HFF-Myc (cell line): ENCODE measurements around the gene SPATA17.
"Not testable (repeated sequence)": the region's sequence is repeated elsewhere in the genome, so short reads cannot be mapped to it uniquely, and the experiment has no call there.

Experiments used
- DNase-seq: peaks from one replicate; pipeline ENCODE4 v3.0.0-alpha.2; 2011; ENCODE audit warnings: low read depth; ENCODE audit errors: extremely low read depth
- H3K4me3 ChIP-seq: replicated peaks from 2 replicates; pipeline ENCODE4 v1.5.1; 2011; ENCODE audit warnings: low read depth, mild to moderate bottlenecking, control low read depth, low read length
- TF ChIP-seq, protein P1 (sequence below): IDR thresholded peaks from 2 replicates; pipeline ENCODE4 v1.5.1; 2012; ENCODE audit warnings: mild to moderate bottlenecking, low read depth, low read length, control low read depth; ENCODE audit errors: missing control alignments

The SPATA17 gene

GRCh38 chr1:217673387-217673786, 42.2 kb downstream of the SPATA17 start:
- no peak for DNase-seq
- TF ChIP-seq, protein P1, sequence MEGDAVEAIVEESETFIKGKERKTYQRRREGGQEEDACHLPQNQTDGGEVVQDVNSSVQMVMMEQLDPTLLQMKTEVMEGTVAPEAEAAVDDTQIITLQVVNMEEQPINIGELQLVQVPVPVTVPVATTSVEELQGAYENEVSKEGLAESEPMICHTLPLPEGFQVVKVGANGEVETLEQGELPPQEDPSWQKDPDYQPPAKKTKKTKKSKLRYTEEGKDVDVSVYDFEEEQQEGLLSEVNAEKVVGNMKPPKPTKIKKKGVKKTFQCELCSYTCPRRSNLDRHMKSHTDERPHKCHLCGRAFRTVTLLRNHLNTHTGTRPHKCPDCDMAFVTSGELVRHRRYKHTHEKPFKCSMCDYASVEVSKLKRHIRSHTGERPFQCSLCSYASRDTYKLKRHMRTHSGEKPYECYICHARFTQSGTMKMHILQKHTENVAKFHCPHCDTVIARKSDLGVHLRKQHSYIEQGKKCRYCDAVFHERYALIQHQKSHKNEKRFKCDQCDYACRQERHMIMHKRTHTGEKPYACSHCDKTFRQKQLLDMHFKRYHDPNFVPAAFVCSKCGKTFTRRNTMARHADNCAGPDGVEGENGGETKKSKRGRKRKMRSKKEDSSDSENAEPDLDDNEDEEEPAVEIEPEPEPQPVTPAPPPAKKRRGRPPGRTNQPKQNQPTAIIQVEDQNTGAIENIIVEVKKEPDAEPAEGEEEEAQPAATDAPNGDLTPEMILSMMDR: no peak
- H3K4me3 ChIP-seq: no peak overlapping the region

- no peak for DNase-seq
- TF ChIP-seq, protein P1: no peak
Measured at GRCh38 chr1:217674028-217674729, 43.0 kb downstream of the SPATA17 start.

GRCh38 chr1:217681806-217682205, 50.7 kb downstream of the SPATA17 start:
- TF ChIP-seq, protein P1: no peak
- no peak overlapping the region for H3K4me3 ChIP-seq
- no peak for DNase-seq

More at GRCh38 chr1:217674028-217674729, 43.0 kb downstream of the SPATA17 start:
- H3K4me3 ChIP-seq: no peak overlapping the region

- DNase-seq: no peak
- TF ChIP-seq, protein P1: no peak
- no peak overlapping the region for H3K4me3 ChIP-seq
Measured at GRCh38 chr1:217687511-217687910, 56.4 kb downstream of the SPATA17 start.

- H3K4me3 ChIP-seq, DNase-seq: not testable (repeated sequence)
Measured at GRCh38 chr1:217696140-217696539, 65.0 kb downstream of the SPATA17 start.

- no peak overlapping the region for H3K4me3 ChIP-seq
- no peak for DNase-seq
- TF ChIP-seq, protein P1: no peak
Measured at GRCh38 chr1:217703326-217703725, 72.2 kb downstream of the SPATA17 start.

DNA sequence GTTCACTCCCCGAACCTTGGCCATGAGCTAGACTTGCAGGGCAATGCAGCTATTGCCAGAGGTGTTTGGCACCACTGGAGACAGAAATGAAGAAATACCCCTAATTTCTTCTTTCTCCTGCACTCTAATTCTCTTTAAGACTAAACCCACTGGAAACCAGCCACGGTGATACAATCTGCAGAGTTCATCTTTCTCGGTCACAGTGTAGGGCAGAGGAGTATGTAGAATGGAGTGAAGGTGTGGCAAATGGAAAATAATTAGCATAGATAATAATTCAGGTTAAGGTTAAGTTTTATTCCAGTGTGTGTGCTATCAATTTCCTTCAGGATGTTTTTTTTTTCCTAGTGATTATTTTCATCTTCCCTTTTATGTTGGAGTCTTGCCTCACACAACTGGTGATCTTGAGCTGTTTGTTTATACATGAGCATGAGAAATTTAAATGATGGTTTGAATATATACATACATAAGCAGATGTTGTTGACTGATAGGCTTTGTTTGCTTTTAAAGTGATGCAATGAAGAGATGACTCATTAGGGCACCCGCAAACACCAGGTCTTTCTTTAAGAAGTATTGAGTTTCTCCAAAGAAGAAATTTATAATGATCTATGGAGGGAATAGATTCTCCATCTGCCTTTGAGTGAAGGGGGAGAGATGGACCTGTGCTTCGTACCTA, 81.9 kb downstream of the SPATA17 start:
- TF ChIP-seq, protein P1: no peak
- no peak for DNase-seq
- H3K4me3 ChIP-seq: no peak overlapping the region
